ENCODE data around the gene UNC119. TPM values are rescaled to one million over a fixed set of nuclear protein-coding genes. Genes with fewer than 3 reads are reported as not detected.

UNC119 gene
- total RNA-seq, 2 experiments from 2014 or later = 35.9 to 48.7 TPM

- Mint-ChIP-seq H3K27me3 (no peaks in the 10 kb centered on the region), H3K4me3 (no peak overlapping the region), H3K27ac (no peak overlapping the region), H3K36me3 (ENCODE audit: low read depth) (peaks cover 6% of the 10 kb centered on the region), H3K4me1 (peaks cover 22% of the 10 kb centered on the region), H3K9me3 (ENCODE audit: low read depth) (no peaks in the 10 kb centered on the region)
- ChIA-PET CTCF (interaction anchor here (0.7 kb wide), 2 partner anchors 31 to 102 kb away, joined by 3 to 4 read pairs; no protein-coding TSS in a partner anchor), POLR2A (no interaction called here)
- ATAC-seq = no peak
- intact Hi-C loops (cut with DNase I, micrococcal nuclease) = no loop called here
- no peak for DNase-seq
Observed at GRCh38 chr17:28544402-28545140, 7.9 kb downstream of the UNC119 start.

GRCh38 chr17:28541439-28541838 lies 11.0 kb downstream of the UNC119 start:
- H3K4me3 Mint-ChIP-seq = no peak overlapping the region

GRCh38 chr17:28540231-28540630 lies 12.2 kb downstream of the UNC119 start:
- intact Hi-C loops (cut with DNase I, micrococcal nuclease) = loop anchor here (1.0 kb wide), 1 partner anchor 46 kb away; no protein-coding TSS in a partner anchor
- POLR2A ChIA-PET = no interaction called here
- no peak for ATAC-seq

More at GRCh38 chr17:28541439-28541838, 11.0 kb downstream of the UNC119 start:
- H3K9me3 Mint-ChIP-seq (ENCODE audit: low read depth) = no peaks in the 10 kb centered on the region
- intact Hi-C loops (cut with DNase I, micrococcal nuclease) = no loop called here
- no peaks in the 10 kb centered on the region for H3K27me3 Mint-ChIP-seq
- DNase-seq = no peak
- H3K36me3 Mint-ChIP-seq (ENCODE audit: low read depth) = no peaks in the 10 kb centered on the region
- ATAC-seq = no peak
- H3K4me1 Mint-ChIP-seq = no peaks in the 10 kb centered on the region
- POLR2A ChIA-PET = no interaction called here
- CTCF ChIA-PET = interaction anchor here (0.6 to 1.7 kb wide), 7 partner anchors 9 to 142 kb away, joined by 3 to 9 read pairs (median 3); partner anchors contain the start of gene PIGS
- H3K27ac Mint-ChIP-seq = no peak overlapping the region

GRCh38 chr17:28538296-28538895 lies 14.0 kb downstream of the UNC119 start:
- Mint-ChIP-seq H3K9me3 (ENCODE audit: low read depth) (no peaks in the 10 kb centered on the region), H3K4me3 (no peak overlapping the region), H3K36me3 (ENCODE audit: low read depth) (no peaks in the 10 kb centered on the region), H3K27me3 (no peaks in the 10 kb centered on the region), H3K27ac (no peak overlapping the region), H3K4me1 (no peaks in the 10 kb centered on the region)
- CTCF ChIA-PET = interaction anchor here (1.3 kb wide), 1 partner anchor 9 kb away, joined by 3 read pairs; no protein-coding TSS in a partner anchor
- ATAC-seq (no peak), DNase-seq (no peak)
- POLR2A ChIA-PET = no interaction called here
- intact Hi-C loops (cut with DNase I, micrococcal nuclease) = no loop called here

More at GRCh38 chr17:28540231-28540630, 12.2 kb downstream of the UNC119 start:
- Mint-ChIP-seq H3K36me3 (ENCODE audit: low read depth) (no peaks in the 10 kb centered on the region), H3K27ac (no peak overlapping the region), H3K9me3 (ENCODE audit: low read depth) (no peaks in the 10 kb centered on the region), H3K4me1 (no peaks in the 10 kb centered on the region), H3K4me3 (no peak overlapping the region), H3K27me3 (no peaks in the 10 kb centered on the region)
- CTCF ChIA-PET = interaction anchor here (0.6 to 2.0 kb wide), 7 partner anchors 8 to 288 kb away, joined by 3 to 9 read pairs (median 4); no protein-coding TSS in a partner anchor
- DNase-seq = no peak

GRCh38 chr17:28537219-28537610 lies 15.2 kb downstream of the UNC119 start:
- intact Hi-C loops (cut with DNase I, micrococcal nuclease) = no loop called here
- Mint-ChIP-seq H3K36me3 (ENCODE audit: low read depth) (no peaks in the 10 kb centered on the region), H3K27ac (no peak overlapping the region), H3K9me3 (ENCODE audit: low read depth) (no peaks in the 10 kb centered on the region), H3K4me1 (no peaks in the 10 kb centered on the region), H3K4me3 (no peak overlapping the region), H3K27me3 (no peaks in the 10 kb centered on the region)
- CTCF ChIA-PET = interaction anchor here (0.6 to 1.6 kb wide), 6 partner anchors 9 to 192 kb away, joined by 3 to 6 read pairs (median 4); no protein-coding TSS in a partner anchor
- POLR2A ChIA-PET = no interaction called here
- ATAC-seq (no peak), DNase-seq (no peak)

- ChIA-PET CTCF (interaction anchor here (0.6 to 1.6 kb wide), 8 partner anchors 9 to 191 kb away, joined by 3 to 6 read pairs (median 3); no protein-coding TSS in a partner anchor), POLR2A (no interaction called here)
- Mint-ChIP-seq H3K4me3 (no peak overlapping the region), H3K4me1 (no peaks in the 10 kb centered on the region), H3K27ac (no peak overlapping the region), H3K27me3 (no peaks in the 10 kb centered on the region), H3K9me3 (ENCODE audit: low read depth) (no peaks in the 10 kb centered on the region), H3K36me3 (ENCODE audit: low read depth) (no peaks in the 10 kb centered on the region)
- intact Hi-C loops (cut with DNase I, micrococcal nuclease) = no loop called here
- ATAC-seq = no peak
- no peak for DNase-seq
Observed at GRCh38 chr17:28536532-28537218, 15.7 kb downstream of the UNC119 start.

- Mint-ChIP-seq H3K36me3 (ENCODE audit: low read depth) (no peaks in the 10 kb centered on the region), H3K27me3 (no peaks in the 10 kb centered on the region), H3K4me1 (no peaks in the 10 kb centered on the region), H3K27ac (no peak overlapping the region), H3K9me3 (ENCODE audit: low read depth) (no peaks in the 10 kb centered on the region), H3K4me3 (no peak overlapping the region)
- ATAC-seq = no peak
- no peak for DNase-seq
- ChIA-PET POLR2A (no interaction called here), CTCF (interaction anchor here (1.0 to 1.4 kb wide), 3 partner anchors 16 to 39 kb away, joined by 3 read pairs; no protein-coding TSS in a partner anchor)
- intact Hi-C loops (cut with DNase I, micrococcal nuclease) = no loop called here
Observed at GRCh38 chr17:28534740-28535375, 17.6 kb downstream of the UNC119 start.

- no peak for DNase-seq
Observed at GRCh38 chr17:28533091-28533807, 19.2 kb downstream of the UNC119 start.

GRCh38 chr17:28532050-28532960 lies 20.1 kb downstream of the UNC119 start:
- DNase-seq (no peak), ATAC-seq (no peak)
- no peak overlapping the region for H3K27ac Mint-ChIP-seq
- no peaks in the 10 kb centered on the region for H3K36me3 Mint-ChIP-seq (ENCODE audit: low read depth)
- intact Hi-C loops (cut with DNase I, micrococcal nuclease) = no loop called here
- H3K27me3 Mint-ChIP-seq = no peaks in the 10 kb centered on the region
- no peaks in the 10 kb centered on the region for H3K9me3 Mint-ChIP-seq (ENCODE audit: low read depth)
- ChIA-PET POLR2A (no interaction called here), CTCF (interaction anchor here (0.6 to 1.0 kb wide), 2 partner anchors 19 to 150 kb away, joined by 3 to 4 read pairs; no protein-coding TSS in a partner anchor)
- no peaks in the 10 kb centered on the region for H3K4me1 Mint-ChIP-seq
- no peak overlapping the region for H3K4me3 Mint-ChIP-seq

More at GRCh38 chr17:28533091-28533807, 19.2 kb downstream of the UNC119 start:
- Mint-ChIP-seq H3K9me3 (ENCODE audit: low read depth) (no peaks in the 10 kb centered on the region), H3K36me3 (ENCODE audit: low read depth) (no peaks in the 10 kb centered on the region), H3K4me1 (no peaks in the 10 kb centered on the region), H3K4me3 (no peak overlapping the region), H3K27ac (no peak overlapping the region), H3K27me3 (no peaks in the 10 kb centered on the region)
- ATAC-seq = no peak
- CTCF ChIA-PET = no interaction called here
- intact Hi-C loops (cut with DNase I, micrococcal nuclease) = no loop called here
- POLR2A ChIA-PET = no interaction called here

- ATAC-seq (no peak), DNase-seq (no peak)
- Mint-ChIP-seq H3K9me3 (ENCODE audit: low read depth) (no peaks in the 10 kb centered on the region), H3K4me1 (no peaks in the 10 kb centered on the region), H3K27ac (no peak overlapping the region), H3K36me3 (ENCODE audit: low read depth) (no peaks in the 10 kb centered on the region), H3K27me3 (no peaks in the 10 kb centered on the region), H3K4me3 (no peak overlapping the region)
- CTCF ChIA-PET = no interaction called here
- POLR2A ChIA-PET = no interaction called here
- intact Hi-C loops (cut with DNase I, micrococcal nuclease) = no loop called here
Observed at GRCh38 chr17:28530926-28531325, 21.5 kb downstream of the UNC119 start.

Data from activated CD4-positive, alpha-beta T cell treated with anti-CD3 and anti-CD28 coated beads for 36 hours (primary cell).